DND-41 (cell line): ENCODE measurements around the gene SPAG5.

Experiments used
- ATAC-seq: fragments of 200-7000 bp; cut with Tn5 transposase; 3 replicates; pipeline ENCODE4 v1.9.1; 2021; ENCODE audit warnings: low read depth; ENCODE audit not compliant: insufficient read depth
- DNase-seq: peaks from one replicate; pipeline ENCODE4 v3.0.0-alpha.2; 2020
- H2AFZ ChIP-seq: 2 replicates; pipeline ENCODE4 v1.6.0; 2012; ENCODE audit warnings: low read depth, low read length
- H3K27ac ChIP-seq: 2 replicates; pipeline ENCODE4 v1.5.1; 2012; ENCODE audit warnings: low read length, inconsistent platforms
- H3K27me3 ChIP-seq: fragments of 200-600 bp; sonication (generic); 2 replicates; pipeline ENCODE4 v1.6.0; 2012; ENCODE audit warnings: low read length, mild to moderate bottlenecking, inconsistent platforms; ENCODE audit not compliant: insufficient read depth, poor library complexity
- H3K36me3 ChIP-seq: 2 replicates; pipeline ENCODE4 v1.5.1; 2012; ENCODE audit warnings: low read length, inconsistent platforms; ENCODE audit not compliant: insufficient read depth
- H3K4me1 ChIP-seq: 2 replicates; pipeline ENCODE4 v1.5.1; 2012; ENCODE audit warnings: mild to moderate bottlenecking, low read length; ENCODE audit not compliant: insufficient read depth
- H3K4me2 ChIP-seq: 2 replicates; pipeline ENCODE4 v1.6.0; 2012; ENCODE audit warnings: mild to moderate bottlenecking, moderate library complexity, low read length, inconsistent platforms; ENCODE audit not compliant: insufficient read depth
- H3K4me3 ChIP-seq, 2 experiments: fragments of 200-600 bp in 1 of 2; shearing (Covaris generic) in 1 of 2; 2 replicates each; pipeline ENCODE4 v1.5.1; 2012 to 2016; ENCODE audit warnings: inconsistent platforms in 2 of 2, low read length in 2 of 2, mild to moderate bottlenecking in 2 of 2, low read depth in 1 of 2, moderate library complexity in 1 of 2
- H3K79me2 ChIP-seq: 2 replicates; pipeline ENCODE4 v1.6.0; 2012; ENCODE audit warnings: low read length, inconsistent platforms; ENCODE audit not compliant: insufficient read depth
- H3K9ac ChIP-seq: 2 replicates; pipeline ENCODE4 v1.6.0; 2012; ENCODE audit warnings: low read depth, mild to moderate bottlenecking, inconsistent platforms, low read length, moderate library complexity
- H3K9me3 ChIP-seq: 2 replicates; pipeline ENCODE4 v1.5.1; 2012; ENCODE audit warnings: low read length, moderate library complexity, mild to moderate bottlenecking, inconsistent platforms; ENCODE audit not compliant: insufficient read depth, severe bottlenecking
- H4K20me1 ChIP-seq: 2 replicates; pipeline ENCODE4 v1.6.0; 2012; ENCODE audit warnings: low read length; ENCODE audit not compliant: insufficient read depth
- CTCF ChIP-seq: IDR thresholded peaks from 2 replicates; pipeline ENCODE4 v1.5.1; 2012; ENCODE audit warnings: borderline replicate concordance, low read length, moderate library complexity, mild to moderate bottlenecking; ENCODE audit not compliant: poor library complexity, severe bottlenecking; ENCODE audit errors: extremely low read depth
- EZH2 ChIP-seq: IDR thresholded peaks from 3 replicates; pipeline ENCODE4 v1.6.1; 2012; ENCODE audit warnings: borderline replicate concordance, low read depth, mild to moderate bottlenecking, moderate library complexity, low read length, inconsistent platforms; ENCODE audit not compliant: severe bottlenecking

SPAG5 gene

GRCh38 chr17:28624148-28624547, 25.3 kb upstream of the SPAG5 start:
- H3K27ac ChIP-seq = no peak overlapping the region
- no peaks in the 10 kb centered on the region for H4K20me1 ChIP-seq
- no peak overlapping the region for H3K4me2 ChIP-seq
- no peaks in the 10 kb centered on the region for H3K79me2 ChIP-seq
- H3K36me3 ChIP-seq = peaks cover 89% of the 10 kb centered on the region
- H3K27me3 ChIP-seq = no peaks in the 10 kb centered on the region
- no peak overlapping the region for H2AFZ ChIP-seq
- H3K9ac ChIP-seq = no peak overlapping the region
- H3K9me3 ChIP-seq = no peaks in the 10 kb centered on the region
- no peak for ATAC-seq
- H3K4me3 ChIP-seq = no peak overlapping the region
- TF ChIP-seq EZH2 (no peak), CTCF (no peak)
- H3K4me1 ChIP-seq = no peaks in the 10 kb centered on the region
- DNase-seq = no peak

GRCh38 chr17:28623696-28624095, 24.9 kb upstream of the SPAG5 start:
- H4K20me1 ChIP-seq = no peaks in the 10 kb centered on the region
- no peak overlapping the region for H3K27ac ChIP-seq
- no peaks in the 10 kb centered on the region for H3K4me1 ChIP-seq
- no peak overlapping the region for H3K4me3 ChIP-seq
- no peak overlapping the region for H2AFZ ChIP-seq
- peaks cover 93% of the 10 kb centered on the region for H3K36me3 ChIP-seq
- no peak overlapping the region for H3K4me2 ChIP-seq
- ATAC-seq (no peak), DNase-seq (no peak)
- no peak for TF ChIP-seq CTCF
- TF ChIP-seq EZH2 = no peak
- no peaks in the 10 kb centered on the region for H3K9me3 ChIP-seq
- no peak overlapping the region for H3K9ac ChIP-seq
- no peaks in the 10 kb centered on the region for H3K27me3 ChIP-seq
- H3K79me2 ChIP-seq = no peaks in the 10 kb centered on the region

GRCh38 chr17:28622186-28622585, 23.4 kb upstream of the SPAG5 start:
- Histone ChIP-seq H3K4me2 (no peak overlapping the region), H3K27ac (no peak overlapping the region), H3K27me3 (no peaks in the 10 kb centered on the region), H4K20me1 (no peaks in the 10 kb centered on the region), H3K9me3 (no peaks in the 10 kb centered on the region), H3K79me2 (no peaks in the 10 kb centered on the region), H3K4me3 (no peak overlapping the region), H3K9ac (no peak overlapping the region), H2AFZ (no peak overlapping the region), H3K4me1 (no peaks in the 10 kb centered on the region), H3K36me3 (peaks cover 96% of the 10 kb centered on the region)
- TF ChIP-seq CTCF = no peak
- TF ChIP-seq EZH2 = no peak
- no peak for DNase-seq
- no peak for ATAC-seq

GRCh38 chr17:28620010-28620409, 21.2 kb upstream of the SPAG5 start:
- H3K9me3 ChIP-seq = no peaks in the 10 kb centered on the region

More at GRCh38 chr17:28620010-28620409, 21.2 kb upstream of the SPAG5 start:
- no peaks in the 10 kb centered on the region for H3K79me2 ChIP-seq
- no peaks in the 10 kb centered on the region for H3K27me3 ChIP-seq
- peaks cover 99% of the 10 kb centered on the region for H3K36me3 ChIP-seq
- TF ChIP-seq EZH2 (no peak), CTCF (no peak)
- no peaks in the 10 kb centered on the region for H4K20me1 ChIP-seq
- H3K4me3 ChIP-seq = no peak overlapping the region
- DNase-seq (no peak), ATAC-seq (no peak)
- H3K9ac ChIP-seq = no peak overlapping the region
- H3K4me2 ChIP-seq = no peak overlapping the region
- no peaks in the 10 kb centered on the region for H3K4me1 ChIP-seq
- H2AFZ ChIP-seq = no peak overlapping the region
- H3K27ac ChIP-seq = no peak overlapping the region
